NCI-H526 treated with DMSO at 0.1 percent for 48 hours (cell line): Measurements from ENCODE around the gene DCTN2.

Experiments used
- DNase-seq: peaks from one replicate; lab custom pipeline; 2025; lab: John Stamatoyannopoulos, UW

Gene DCTN2

DNA sequence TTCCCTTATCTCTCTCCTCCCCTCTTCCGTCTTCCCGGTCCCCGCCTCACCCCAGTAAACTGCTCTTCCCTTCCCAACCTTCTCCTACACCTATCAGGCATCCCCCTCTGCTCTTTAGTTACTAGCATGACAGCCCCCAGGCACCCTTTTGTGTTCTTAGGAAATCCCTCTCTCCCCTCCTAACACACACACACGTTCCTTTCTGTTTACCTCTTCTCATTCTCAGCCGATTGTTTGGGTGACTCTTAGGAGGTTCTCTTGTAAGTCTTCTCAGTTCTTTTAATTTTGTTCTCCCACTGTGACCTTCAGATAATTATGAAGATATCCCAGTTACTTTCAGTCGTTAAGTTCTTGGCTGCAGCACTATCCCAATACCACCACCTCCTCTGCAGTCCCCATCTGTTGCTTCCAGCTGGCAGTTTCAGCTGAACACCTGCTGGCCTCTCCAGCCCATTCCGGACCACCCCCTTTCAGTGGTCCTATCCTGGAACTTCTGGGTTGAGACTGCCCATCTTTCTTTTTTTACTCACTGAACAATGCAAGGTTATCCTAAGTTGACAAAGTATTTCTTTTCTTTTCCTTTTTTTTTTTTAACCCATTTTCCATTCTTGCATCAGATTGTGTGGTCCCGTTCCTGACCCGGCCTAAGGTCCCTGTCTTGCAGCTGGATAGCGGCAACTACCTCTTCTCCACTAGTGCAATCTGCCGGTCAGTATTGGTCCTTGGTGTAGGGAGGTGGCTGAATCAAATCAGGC lies 58.4 kb downstream of the DCTN2 start:
- no peak for DNase-seq

DNA sequence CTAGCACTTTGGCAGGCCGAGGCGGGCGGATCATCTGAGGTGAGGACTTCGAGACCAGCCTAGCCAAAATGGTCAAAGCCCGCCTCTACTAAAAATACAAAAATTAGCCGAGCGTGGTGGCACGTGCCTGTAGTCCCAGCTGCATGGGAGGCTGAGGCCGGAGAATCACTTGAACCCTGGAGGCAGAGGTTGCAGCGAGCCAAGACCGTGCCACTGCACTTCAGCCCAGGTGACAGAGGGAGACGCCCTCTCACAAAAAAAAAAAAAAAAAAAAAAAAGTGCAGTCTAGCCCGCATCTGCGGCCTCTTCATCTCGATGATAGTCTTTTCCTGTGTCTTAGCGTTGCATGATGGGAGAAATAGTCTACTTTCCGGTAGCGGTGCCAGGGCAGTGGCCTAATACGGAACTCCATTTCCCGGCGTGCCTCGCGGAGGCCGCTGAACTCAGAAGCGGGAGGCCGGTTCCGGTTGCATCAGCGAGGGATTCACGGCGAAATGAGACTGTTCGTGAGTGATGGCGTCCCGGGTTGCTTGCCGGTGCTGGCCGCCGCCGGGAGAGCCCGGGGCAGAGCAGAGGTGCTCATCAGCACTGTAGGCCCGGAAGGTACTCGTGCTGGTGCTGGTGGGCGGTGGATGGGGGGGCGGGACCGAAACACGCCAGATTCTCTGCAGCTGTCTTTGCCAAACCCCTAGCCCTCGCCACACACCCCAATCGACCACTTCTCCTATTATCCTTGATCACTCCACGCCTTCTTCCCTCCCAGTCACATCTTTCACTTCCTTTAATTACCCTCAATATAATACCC lies 59.2 kb downstream of the DCTN2 start, which contains the start of gene MARS1:
Gene MARS1, plus strand, starts transcription at position 472 of the 805 bp plus-strand sequence. Its CDS starts 23 bp downstream, at position 495.
- peak; percentile 92 for DNase-seq

DNA sequence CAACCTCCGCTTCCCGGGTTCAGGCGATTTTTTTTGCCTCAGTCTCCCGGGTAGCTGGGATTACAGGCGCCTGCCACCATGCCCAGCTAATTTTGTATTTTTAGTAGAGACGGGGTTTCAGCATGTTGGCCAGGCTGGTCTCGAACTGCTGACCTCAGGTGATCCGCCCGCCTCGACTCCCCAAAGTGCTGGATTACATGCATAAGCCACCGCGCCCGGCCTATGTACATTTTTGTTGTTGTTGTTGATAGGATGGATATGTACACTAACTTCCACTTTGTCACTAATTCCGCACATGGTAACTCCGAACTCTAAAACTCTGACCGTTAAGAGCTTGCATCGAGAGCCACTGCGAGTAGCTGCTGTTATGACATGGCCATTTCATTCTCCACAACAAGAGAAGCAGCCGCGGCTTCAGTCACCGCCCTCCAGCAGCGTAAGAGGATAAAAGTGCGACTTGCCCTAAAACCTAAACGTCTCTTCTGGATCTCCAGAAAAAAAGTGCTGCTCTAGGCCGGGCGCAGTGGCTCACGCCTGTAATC lies 59.9 kb downstream of the DCTN2 start:
- DNase-seq, result no peak

DNA sequence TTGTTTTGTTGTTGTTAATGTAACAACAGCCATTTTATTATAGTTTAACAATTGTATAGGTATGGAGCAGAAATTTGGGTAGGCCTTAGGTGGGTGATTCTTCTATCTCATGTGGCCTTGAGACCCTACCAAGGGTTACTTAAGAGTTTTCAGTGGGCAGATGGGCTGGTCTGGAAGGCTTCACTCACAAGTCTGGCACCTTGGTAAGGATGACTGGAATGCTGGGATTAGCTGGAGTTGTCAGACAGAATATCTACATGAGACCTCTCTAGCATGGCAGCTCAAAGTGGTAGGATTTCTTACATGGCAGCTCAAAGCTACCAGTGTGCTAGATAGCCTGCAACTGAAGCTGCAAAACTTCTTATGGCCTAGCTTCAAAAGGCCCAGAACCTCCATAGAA lies 61.3 kb downstream of the DCTN2 start:
- DNase-seq, result no peak

DNA sequence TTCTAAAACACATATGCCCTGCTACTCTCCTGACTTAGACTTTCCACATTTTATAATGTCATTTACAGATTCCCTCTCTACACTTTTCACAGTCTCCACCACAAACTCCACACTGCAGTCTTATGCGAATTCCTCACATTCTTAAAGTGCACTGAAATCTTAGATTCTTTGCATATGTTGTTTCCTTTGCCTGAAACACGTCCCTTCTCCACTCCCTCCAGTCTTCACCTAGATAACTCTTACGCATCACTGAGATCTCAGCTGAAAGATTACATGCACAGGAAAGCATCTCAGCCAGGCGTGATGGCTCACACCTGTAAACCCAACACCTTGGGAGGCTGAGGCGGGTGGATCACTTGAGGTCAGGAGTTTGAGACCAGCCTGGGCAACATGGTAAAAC lies 63.5 kb downstream of the DCTN2 start:
- DNase-seq, result no peak

- DNase-seq, result no peak
These were observed 65.3 kb downstream of the DCTN2 start for GRCh38 chr12:57481671-57482070.
